ENCODE results near the gene IRF9. TPM values are rescaled to one million over a fixed set of nuclear protein-coding genes. Genes with fewer than 3 reads are reported as not detected.

Gene IRF9
- total and polyA plus RNA-seq, 2 of the 13 experiments (the other 11 are each of a cell fraction or from before 2014, with no cell fraction given): 14.9 to 49.7 TPM

- no peak for TF ChIP-seq SMARCC2 (IDR thresholded peaks at IDR 0.05)
- TF ChIP-seq HMGXB4 (CRISPR knock-in tag; IDR thresholded peaks at IDR 0.05; ENCODE audit: borderline replicate concordance in 1 of 2, low read depth in 1 of 2): no peak
- TF ChIP-seq ZNF879 (CRISPR knock-in tag; IDR thresholded peaks at IDR 0.05): peak; percentile 77; the same call in 1 of the 2 replicates
- TF ChIP-seq ZNF567 (CRISPR knock-in tag; IDR thresholded peaks at IDR 0.05; ENCODE audit: borderline replicate concordance): 0 out of 2 replicates have a peak, but pooled peaks have one; percentile 2
- peak; percentile 43 for TF ChIP-seq ZNF576 (CRISPR knock-in tag; IDR thresholded peaks at IDR 0.05)
- 0 out of 2 replicates have a peak, but pooled peaks have one; percentile 14 for TF ChIP-seq ZBTB21 (CRISPR knock-in tag; IDR thresholded peaks at IDR 0.05)
- 0 out of 2 replicates have a peak, but pooled peaks have one; percentile 26 for TF ChIP-seq ZBTB3 (CRISPR knock-in tag; IDR thresholded peaks at IDR 0.05; ENCODE audit: borderline replicate concordance, low read depth)
- no peak for TF ChIP-seq STAT5B (CRISPR knock-in tag; IDR thresholded peaks at IDR 0.05)
- TF ChIP-seq FOXA1 (IDR thresholded peaks at IDR 0.05): 0 out of 2 replicates have a peak, but pooled peaks have one; percentile 32
- TF ChIP-seq FOXA1 (CRISPR knock-in tag; IDR thresholded peaks at IDR 0.05): no peak
- peak; percentile 43; the same call in 1 of the 2 replicates for TF ChIP-seq ZNF251 (CRISPR knock-in tag; IDR thresholded peaks at IDR 0.05)
- 0 out of 2 replicates have a peak, but pooled peaks have one; percentile 44 for TF ChIP-seq ARNTL (CRISPR knock-in tag; IDR thresholded peaks at IDR 0.05)
- TF ChIP-seq KLF16 (CRISPR knock-in tag; IDR thresholded peaks at IDR 0.05): peak in 1 of 2 experiments; percentile 33; a peak in 1 of 4 replicates
Measured at GRCh38 chr14:24136684-24137528, 24.2 kb upstream of the IRF9 start (continued).

Data from HepG2 (cell line).